ENCODE results near the gene TTC24.
"Not testable (repeated sequence)": the region's sequence is repeated elsewhere in the genome, so short reads cannot be mapped to it uniquely, and the experiment has no call there.

Gene TTC24

GRCh38 chr1:156626079-156626438 is 46.5 kb downstream of the TTC24 start:
- Histone ChIP-seq H3K4me3 (peak overlapping the region; percentile 72), H3K27ac (no peak overlapping the region)
- no peak for DNase-seq (ENCODE audit: low spot score)
- TF ChIP-seq, protein P1, sequence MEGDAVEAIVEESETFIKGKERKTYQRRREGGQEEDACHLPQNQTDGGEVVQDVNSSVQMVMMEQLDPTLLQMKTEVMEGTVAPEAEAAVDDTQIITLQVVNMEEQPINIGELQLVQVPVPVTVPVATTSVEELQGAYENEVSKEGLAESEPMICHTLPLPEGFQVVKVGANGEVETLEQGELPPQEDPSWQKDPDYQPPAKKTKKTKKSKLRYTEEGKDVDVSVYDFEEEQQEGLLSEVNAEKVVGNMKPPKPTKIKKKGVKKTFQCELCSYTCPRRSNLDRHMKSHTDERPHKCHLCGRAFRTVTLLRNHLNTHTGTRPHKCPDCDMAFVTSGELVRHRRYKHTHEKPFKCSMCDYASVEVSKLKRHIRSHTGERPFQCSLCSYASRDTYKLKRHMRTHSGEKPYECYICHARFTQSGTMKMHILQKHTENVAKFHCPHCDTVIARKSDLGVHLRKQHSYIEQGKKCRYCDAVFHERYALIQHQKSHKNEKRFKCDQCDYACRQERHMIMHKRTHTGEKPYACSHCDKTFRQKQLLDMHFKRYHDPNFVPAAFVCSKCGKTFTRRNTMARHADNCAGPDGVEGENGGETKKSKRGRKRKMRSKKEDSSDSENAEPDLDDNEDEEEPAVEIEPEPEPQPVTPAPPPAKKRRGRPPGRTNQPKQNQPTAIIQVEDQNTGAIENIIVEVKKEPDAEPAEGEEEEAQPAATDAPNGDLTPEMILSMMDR (IDR thresholded peaks at IDR 0.05), result no peak

DNA sequence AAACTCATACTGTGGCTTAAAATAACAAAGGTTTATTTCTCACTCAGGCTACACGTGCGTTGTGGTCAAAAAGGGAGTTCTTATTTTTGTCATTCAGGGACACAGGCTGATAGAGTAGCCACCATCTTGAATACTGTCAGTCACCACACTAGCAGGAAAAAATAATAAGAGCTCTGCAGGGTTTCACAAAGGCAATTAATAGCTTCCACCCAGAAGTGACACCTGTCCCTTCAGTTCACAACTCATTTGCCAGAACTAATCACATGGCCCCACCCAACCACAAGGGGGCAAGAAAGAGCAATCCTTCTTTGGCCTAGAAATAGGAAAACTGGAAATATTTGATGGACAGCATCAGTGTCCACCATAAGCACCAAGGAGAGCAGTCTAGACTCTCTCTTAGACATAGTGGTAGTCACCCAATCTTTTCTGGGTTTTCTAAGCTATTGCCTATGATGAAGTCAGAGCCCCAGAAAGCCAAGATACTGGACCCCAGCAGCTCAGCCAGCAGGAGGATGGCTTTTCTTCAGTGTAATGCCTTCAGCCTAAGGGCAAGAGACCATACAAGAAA is 47.9 kb downstream of the TTC24 start:
- no peak for DNase-seq (ENCODE audit: low spot score)

DNA sequence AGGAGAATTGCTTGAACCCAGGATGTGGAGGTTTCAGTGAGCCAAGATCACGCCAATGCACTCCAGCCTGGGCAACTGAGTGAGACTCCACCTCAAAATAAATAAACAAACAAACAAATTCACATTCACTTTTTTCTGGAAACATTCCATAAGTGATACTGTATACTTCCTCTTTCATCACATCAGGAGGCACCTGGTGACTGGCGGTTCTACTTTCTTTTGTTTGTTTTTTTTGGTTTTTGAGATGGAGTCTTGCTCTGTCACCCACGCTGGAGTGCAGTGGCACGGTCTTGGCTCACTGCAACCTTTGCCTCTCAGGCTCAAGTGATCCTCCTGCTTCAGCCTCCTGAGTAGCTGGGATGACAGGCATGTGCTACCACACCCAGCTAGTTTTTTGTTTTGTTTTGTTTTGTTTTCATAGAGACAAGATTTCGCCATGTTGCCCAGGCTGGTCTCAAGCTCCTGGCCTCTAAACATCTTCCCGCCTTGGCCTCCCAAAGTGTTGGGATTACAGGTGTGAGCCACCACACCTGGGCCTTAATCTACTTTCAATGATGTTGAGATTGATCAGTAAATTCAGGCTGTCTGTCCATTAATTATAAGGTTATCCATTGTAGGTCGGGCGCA is 50.4 kb downstream of the TTC24 start:
- Histone ChIP-seq H3K27ac (no peak overlapping the region), H3K4me3 (no peak overlapping the region)
- DNase-seq (ENCODE audit: low spot score), result no peak
- TF ChIP-seq, protein P1 (IDR thresholded peaks at IDR 0.05), result no peak

More for the DNA sequence above, 47.9 kb downstream of the TTC24 start:
- Histone ChIP-seq H3K27ac (no peak overlapping the region), H3K4me3 (no peak overlapping the region)
- TF ChIP-seq, protein P1 (IDR thresholded peaks at IDR 0.05), result peak; percentile 36

DNA sequence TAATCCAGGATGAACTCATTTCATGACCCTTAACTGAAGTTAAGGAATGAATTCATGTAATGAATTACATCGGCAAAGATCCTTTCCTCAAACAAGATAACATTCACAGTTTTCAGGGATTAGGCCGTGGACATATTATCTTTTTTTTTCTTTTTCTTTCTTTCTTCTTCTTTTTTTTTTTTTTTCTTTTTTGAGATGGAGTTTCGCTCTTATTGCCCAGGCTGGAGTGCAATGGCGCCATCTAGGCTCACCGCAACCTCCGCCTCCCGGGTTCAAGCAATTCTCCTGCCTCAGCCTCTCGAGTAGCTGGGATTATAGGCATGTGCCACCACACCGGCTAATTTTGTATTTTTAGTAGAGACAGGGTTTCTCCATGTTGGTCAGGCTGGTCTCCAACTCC is 51.6 kb downstream of the TTC24 start:
- not testable (repeated sequence) for H3K27ac ChIP-seq; DNase-seq (ENCODE audit: low spot score)

GRCh38 chr1:156632355-156632754 is 52.8 kb downstream of the TTC24 start:
- no peak for DNase-seq (ENCODE audit: low spot score)
- H3K4me3 ChIP-seq, result no peak overlapping the region
- TF ChIP-seq, protein P1 (IDR thresholded peaks at IDR 0.05), result no peak
- H3K27ac ChIP-seq, result no peak overlapping the region

More for the DNA sequence above, 51.6 kb downstream of the TTC24 start:
- not testable (repeated sequence) for H3K4me3 ChIP-seq

Data from coronary artery (tissue), 2 donors.